GM12878 (cell line): ENCODE data around the gene GRB10. TPM values are rescaled to one million over a fixed set of nuclear protein-coding genes. Genes with fewer than 3 reads are reported as not detected.

Experiments
- ATAC-seq: fragments of 200-7000 bp; cut with Tn5 transposase; 3 replicates; pipeline ENCODE4 v1.9.1; 2020; ENCODE audit warnings: mild to moderate bottlenecking, moderate library complexity
- BruUV-seq: library from RNA; stranded (reverse); fragments of 400-500 nt; replicated peaks from 2 replicates; lab custom pipeline; 2021; lab: Mats Ljungman, UMichigan
- CTCF ChIA-PET: fragments of 300-600 bp; sonication (Branson Sonifier 250); formaldehyde crosslinking; extraction: SDS; loops from one replicate; lab custom pipeline; 2021; ENCODE audit warnings: inconsistent platforms; lab: Yijun Ruan, JAX
- POLR2A ChIA-PET: fragments of 350-600 bp; formaldehyde crosslinking; extraction: SDS; loops from one replicate; lab custom pipeline; 2021; ENCODE audit warnings: inconsistent platforms; lab: Charles Lee
- RAD21 ChIA-PET: fragments of 300-600 bp; sonication (Branson Sonifier 250); formaldehyde crosslinking; loops from one replicate; lab custom pipeline; 2023; ENCODE audit warnings: antibody characterized with exemption; ENCODE audit not compliant: unreplicated experiment; lab: Charles Lee
- SMC1A ChIA-PET: fragments of 300-600 bp; sonication (Branson Sonifier 250); formaldehyde crosslinking; loops from one replicate; lab custom pipeline; 2023; ENCODE audit not compliant: unreplicated experiment, uncharacterized antibody; lab: Charles Lee
- DNase-seq: peaks from one replicate; pipeline ENCODE4 v3.0.0-alpha.2; 2011; ENCODE audit warnings: low read depth, low spot score
- FAIRE-seq: peaks from 3 replicates; lab custom pipeline; 2011; peaks lifted over from hg19 to GRCh38; lab: Jason Lieb, UNC
- H2AFZ ChIP-seq: 2 replicates; pipeline ENCODE4 v1.6.0; 2011; ENCODE audit warnings: low read depth, low read length, control low read depth; ENCODE audit not compliant: control insufficient read depth
- H3K27ac ChIP-seq: 2 replicates; pipeline ENCODE4 v1.5.1; 2011; ENCODE audit warnings: control low read depth; ENCODE audit not compliant: control insufficient read depth, insufficient read depth
- H3K27me3 ChIP-seq, 2 experiments: replicated peaks in 1 of 2; 2 replicates each; pipeline versions ENCODE4 v1.6.0 to v1.6.1; 2011; ENCODE audit warnings: low read length in 1 of 2; ENCODE audit not compliant: control insufficient read depth in 2 of 2, insufficient read depth in 2 of 2
- H3K36me3 ChIP-seq, 2 experiments: 2 replicates each; pipeline ENCODE4 v1.5.1; 2011; ENCODE audit warnings: low read length in 1 of 2; ENCODE audit not compliant: control insufficient read depth in 2 of 2, insufficient read depth in 2 of 2
- H3K4me1 ChIP-seq: 2 replicates; pipeline ENCODE4 v1.6.1; 2011; ENCODE audit warnings: mild to moderate bottlenecking, low read length, moderate library complexity, mixed read lengths; ENCODE audit not compliant: control insufficient read depth, insufficient read depth
- H3K4me2 ChIP-seq: 2 replicates; pipeline ENCODE4 v1.6.0; 2011; ENCODE audit warnings: control low read depth; ENCODE audit not compliant: control insufficient read depth, insufficient read depth
- H3K4me3 ChIP-seq: fragments of 200-600 bp; sonication (generic); 2 replicates; pipeline ENCODE4 v1.5.1; 2016
- H3K79me2 ChIP-seq: 2 replicates; pipeline ENCODE4 v1.6.0; 2011; ENCODE audit warnings: low read length; ENCODE audit not compliant: control insufficient read depth, insufficient read depth
- H3K9ac ChIP-seq: 2 replicates; pipeline ENCODE4 v1.8.0; 2011; ENCODE audit warnings: low read length, control low read depth, mixed read lengths; ENCODE audit not compliant: control insufficient read depth, insufficient read depth
- H3K9me3 ChIP-seq: replicated peaks from 3 replicates; pipeline ENCODE4 v1.5.1; 2011; ENCODE audit warnings: mild to moderate bottlenecking, low read length; ENCODE audit not compliant: control insufficient read depth, insufficient read depth
- H4K20me1 ChIP-seq: 2 replicates; pipeline ENCODE4 v1.6.0; 2011; ENCODE audit not compliant: control insufficient read depth, insufficient read depth
- GATAD2B ChIP-seq: fragments of 450-650 bp; conservative IDR thresholded peaks from 2 replicates; pipeline ENCODE4 v1.6.1; 2017; ENCODE audit warnings: low read depth, mild to moderate bottlenecking, moderate library complexity
- NFYA ChIP-seq: IDR thresholded peaks from 2 replicates; pipeline ENCODE4 v1.6.1; 2011; ENCODE audit warnings: low read depth, mild to moderate bottlenecking, low read length, improper control_type of control experiment, borderline replicate concordance
- WGBS: methylation state at CpG from one replicate; pipeline ENCODE4 v1.1.6; 2016; ENCODE audit warnings: low lambda C conversion rate; ENCODE audit not compliant: insufficient replicate concordance, insufficient coverage; ENCODE audit errors: missing lambda C conversion rate; 5-methylcytosine and 5-hydroxymethylcytosine counted together
- in situ Hi-C: fragments of 300-500 bp; cut with MboI; formaldehyde crosslinking; loops from 9 replicates; pipeline ENCODE4 v1.14.3; 2018; ENCODE audit warnings: mixed read lengths
- intact Hi-C: fragments of 100-400 bp; cut with micrococcal nuclease; formaldehyde crosslinking; loops from one replicate; pipeline ENCODE4 v1.14.2; 2022; ENCODE audit not compliant: unreplicated experiment
- polyA plus RNA-seq, 11 experiments: library from polyadenylated mRNA; depleted of rRNA in 4 of 11; unstranded in 6 of 11; stranded (reverse) in 5 of 11; fragments of >200 nt; fragmentation: Nextera tagmentation in 4 of 11; fragmentation: Illumina TruSeq in 1 of 11; extraction: Ambion mirVana in 4 of 11; extraction: Trizol in 1 of 11; gene quantifications; 1 replicate in 1 of 11; 2 replicates in 10 of 11; pipeline versions ENCODE4 v1.2.1 to v1.2.3, GENCODE V29; 2011 to 2016; ENCODE audit warnings: inconsistent platforms in 2 of 11, missing spikeins in 2 of 11, low read depth in 1 of 11
- total RNA-seq, 4 experiments: library from RNA; depleted of rRNA in 3 of 4; stranded (reverse); fragments of >200 nt in 3 of 4; fragmentation: Illumina TruSeq in 1 of 4; extraction: Trizol in 1 of 4; gene quantifications; 2 replicates each; pipeline versions ENCODE4 v1.2.1 to v1.2.3, GENCODE V29; 2013 to 2021
- TF ChIP-seq, protein P1 (sequence below): IDR thresholded peaks from 2 replicates; pipeline ENCODE4 v1.6.1; 2011; ENCODE audit warnings: low read depth, mild to moderate bottlenecking, low read length, moderate library complexity, borderline replicate concordance; ENCODE audit errors: extremely low read depth
- TF ChIP-seq, protein P2 (sequence below): fragments of 450-650 bp; formaldehyde crosslinking; IDR thresholded peaks from 2 replicates; pipeline ENCODE4 v1.4.0; 2020; ENCODE audit warnings: mild to moderate bottlenecking, moderate library complexity

Gene GRB10
- total and polyA plus RNA-seq, 10 of the 15 experiments (the other 5 are each of a cell fraction or from before 2014, with no cell fraction given): 0.04 to 0.33 TPM; not detected in 8

DNA sequence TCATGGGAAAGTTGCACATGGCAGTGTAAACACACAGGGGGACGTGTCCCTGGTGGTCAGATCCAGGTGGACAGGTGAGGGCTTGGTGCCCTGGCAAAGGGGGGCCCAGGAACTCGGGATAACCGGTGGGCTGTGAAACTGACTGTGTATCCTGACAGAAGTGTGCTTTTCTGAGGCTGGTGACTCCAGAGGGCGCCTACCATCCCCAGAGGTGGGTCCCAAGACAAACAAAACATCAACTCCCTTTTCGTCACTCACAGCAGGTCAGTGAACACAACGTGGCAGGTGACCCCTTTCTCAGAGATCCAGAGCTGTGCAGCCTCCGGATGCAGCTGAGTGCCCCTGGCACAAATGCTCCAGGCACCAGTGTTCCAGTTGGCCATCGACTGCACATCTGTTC, 161.5 kb downstream of the GRB10 start:
- SMC1A ChIA-PET: no interaction called here
- ATAC-seq (no peak), FAIRE-seq (no peak), DNase-seq (no peak)
- CTCF ChIA-PET: no interaction called here
- H3K9ac ChIP-seq: no peak overlapping the region
- H4K20me1 ChIP-seq: no peaks in the 10 kb centered on the region
- H3K4me3 ChIP-seq: no peak overlapping the region
- H3K27ac ChIP-seq: no peak overlapping the region
- TF ChIP-seq, protein P1, sequence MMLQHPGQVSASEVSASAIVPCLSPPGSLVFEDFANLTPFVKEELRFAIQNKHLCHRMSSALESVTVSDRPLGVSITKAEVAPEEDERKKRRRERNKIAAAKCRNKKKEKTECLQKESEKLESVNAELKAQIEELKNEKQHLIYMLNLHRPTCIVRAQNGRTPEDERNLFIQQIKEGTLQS: no peak
- TF ChIP-seq NFYA: no peak
- TF ChIP-seq GATAD2B: no peak
- TF ChIP-seq, protein P2, sequence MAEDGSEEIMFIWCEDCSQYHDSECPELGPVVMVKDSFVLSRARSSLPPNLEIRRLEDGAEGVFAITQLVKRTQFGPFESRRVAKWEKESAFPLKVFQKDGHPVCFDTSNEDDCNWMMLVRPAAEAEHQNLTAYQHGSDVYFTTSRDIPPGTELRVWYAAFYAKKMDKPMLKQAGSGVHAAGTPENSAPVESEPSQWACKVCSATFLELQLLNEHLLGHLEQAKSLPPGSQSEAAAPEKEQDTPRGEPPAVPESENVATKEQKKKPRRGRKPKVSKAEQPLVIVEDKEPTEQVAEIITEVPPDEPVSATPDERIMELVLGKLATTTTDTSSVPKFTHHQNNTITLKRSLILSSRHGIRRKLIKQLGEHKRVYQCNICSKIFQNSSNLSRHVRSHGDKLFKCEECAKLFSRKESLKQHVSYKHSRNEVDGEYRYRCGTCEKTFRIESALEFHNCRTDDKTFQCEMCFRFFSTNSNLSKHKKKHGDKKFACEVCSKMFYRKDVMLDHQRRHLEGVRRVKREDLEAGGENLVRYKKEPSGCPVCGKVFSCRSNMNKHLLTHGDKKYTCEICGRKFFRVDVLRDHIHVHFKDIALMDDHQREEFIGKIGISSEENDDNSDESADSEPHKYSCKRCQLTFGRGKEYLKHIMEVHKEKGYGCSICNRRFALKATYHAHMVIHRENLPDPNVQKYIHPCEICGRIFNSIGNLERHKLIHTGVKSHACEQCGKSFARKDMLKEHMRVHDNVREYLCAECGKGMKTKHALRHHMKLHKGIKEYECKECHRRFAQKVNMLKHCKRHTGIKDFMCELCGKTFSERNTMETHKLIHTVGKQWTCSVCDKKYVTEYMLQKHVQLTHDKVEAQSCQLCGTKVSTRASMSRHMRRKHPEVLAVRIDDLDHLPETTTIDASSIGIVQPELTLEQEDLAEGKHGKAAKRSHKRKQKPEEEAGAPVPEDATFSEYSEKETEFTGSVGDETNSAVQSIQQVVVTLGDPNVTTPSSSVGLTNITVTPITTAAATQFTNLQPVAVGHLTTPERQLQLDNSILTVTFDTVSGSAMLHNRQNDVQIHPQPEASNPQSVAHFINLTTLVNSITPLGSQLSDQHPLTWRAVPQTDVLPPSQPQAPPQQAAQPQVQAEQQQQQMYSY: no peak
- H3K4me2 ChIP-seq: no peak overlapping the region
- H3K4me1 ChIP-seq: no peaks in the 10 kb centered on the region
- no peak overlapping the region for H2AFZ ChIP-seq
- H3K36me3 ChIP-seq: no peaks in the 10 kb centered on the region
- no peaks in the 10 kb centered on the region for H3K9me3 ChIP-seq
- WGBS: 9% methylated on average over 8 of the region's 8 CpGs
- BruUV-seq: no TSS peak
- H3K79me2 ChIP-seq: no peaks in the 10 kb centered on the region
- intact Hi-C loops (no loop called here), in situ Hi-C loops (no loop called here)
- RAD21 ChIA-PET: no interaction called here
- POLR2A ChIA-PET: no interaction called here
- H3K27me3 ChIP-seq: peaks cover 2 to 3% of the 10 kb centered on the region in 2 experiments
